ENCODE measurements around the gene SUPT5H. TPM values are rescaled to one million over a fixed set of nuclear protein-coding genes. Genes with fewer than 3 reads are reported as not detected.

The SUPT5H gene
- total RNA-seq, 1 donor from 2014 or later, result 186 TPM

GRCh38 chr19:39405958-39406655, 39.3 kb upstream of the SUPT5H start:
- peak overlapping the region; percentile 86 for H3K27ac Mint-ChIP-seq
- no peaks in the 10 kb centered on the region for H3K27me3 Mint-ChIP-seq
- peak; percentile 93 for DNase-seq
- H3K4me3 Mint-ChIP-seq, result peak overlapping the region; percentile 87
- no peaks in the 10 kb centered on the region for H3K9me3 Mint-ChIP-seq
- intact Hi-C loops (cut with micrococcal nuclease), result no loop called here
- peaks cover 54% of the 10 kb centered on the region for H3K4me1 Mint-ChIP-seq
- H3K36me3 Mint-ChIP-seq (ENCODE audit: low read depth), result peaks cover 24% of the 10 kb centered on the region

GRCh38 chr19:39406656-39407409, 38.5 kb upstream of the SUPT5H start, which contains the start of gene ZFP36:
Gene ZFP36 (plus strand): TSS chr19:39406847. CDS start chr19:39406905, 58 bp downstream.
- intact Hi-C loops (cut with micrococcal nuclease), result no loop called here
- H3K36me3 Mint-ChIP-seq (ENCODE audit: low read depth), result peaks cover 28% of the 10 kb centered on the region
- H3K9me3 Mint-ChIP-seq, result no peaks in the 10 kb centered on the region
- no peaks in the 10 kb centered on the region for H3K27me3 Mint-ChIP-seq
- DNase-seq, result peak; percentile 95
- peaks cover 53% of the 10 kb centered on the region for H3K4me1 Mint-ChIP-seq
- peak within 1 kb of the TSS; percentile 93 for H3K27ac Mint-ChIP-seq
- H3K4me3 Mint-ChIP-seq, result peak within 1 kb of the TSS; percentile 87

- no peaks in the 10 kb centered on the region for H3K9me3 Mint-ChIP-seq
- H3K4me1 Mint-ChIP-seq, result peaks cover 51% of the 10 kb centered on the region
- H3K36me3 Mint-ChIP-seq (ENCODE audit: low read depth), result peaks cover 30% of the 10 kb centered on the region
- intact Hi-C loops (cut with micrococcal nuclease), result no loop called here
- H3K27ac Mint-ChIP-seq, result peak overlapping the region; percentile 93
- no peak for DNase-seq
- no peaks in the 10 kb centered on the region for H3K27me3 Mint-ChIP-seq
- H3K4me3 Mint-ChIP-seq, result peak overlapping the region; percentile 87
Observed at GRCh38 chr19:39407410-39407659, 38.0 kb upstream of the SUPT5H start.

GRCh38 chr19:39407660-39408391, 37.6 kb upstream of the SUPT5H start:
- Mint-ChIP-seq H3K4me3 (peak overlapping the region; percentile 87), H3K27me3 (no peaks in the 10 kb centered on the region), H3K36me3 (ENCODE audit: low read depth) (peaks cover 30% of the 10 kb centered on the region), H3K27ac (peak overlapping the region; percentile 93), H3K9me3 (no peaks in the 10 kb centered on the region), H3K4me1 (peaks cover 46% of the 10 kb centered on the region)
- intact Hi-C loops (cut with micrococcal nuclease), result no loop called here
- peak; percentile 92 for DNase-seq

GRCh38 chr19:39408392-39409207, 36.8 kb upstream of the SUPT5H start:
- Mint-ChIP-seq H3K27me3 (no peaks in the 10 kb centered on the region), H3K27ac (peak overlapping the region; percentile 93), H3K9me3 (no peaks in the 10 kb centered on the region), H3K4me3 (peak overlapping the region; percentile 87), H3K4me1 (peaks cover 45% of the 10 kb centered on the region), H3K36me3 (ENCODE audit: low read depth) (peaks cover 30% of the 10 kb centered on the region)
- DNase-seq, result peak; percentile 81
- intact Hi-C loops (cut with micrococcal nuclease), result no loop called here

GRCh38 chr19:39409208-39410016, 36.0 kb upstream of the SUPT5H start:
- peak overlapping the region; percentile 87 for H3K4me3 Mint-ChIP-seq
- peaks cover 33% of the 10 kb centered on the region for H3K36me3 Mint-ChIP-seq (ENCODE audit: low read depth)
- no peaks in the 10 kb centered on the region for H3K9me3 Mint-ChIP-seq
- intact Hi-C loops (cut with micrococcal nuclease), result loop anchor here (2.0 kb wide), 1 partner anchor 197 kb away; no protein-coding TSS in a partner anchor
- H3K27ac Mint-ChIP-seq, result peak overlapping the region; percentile 88
- no peaks in the 10 kb centered on the region for H3K27me3 Mint-ChIP-seq
- peak; percentile 93 for DNase-seq
- peaks cover 48% of the 10 kb centered on the region for H3K4me1 Mint-ChIP-seq

GRCh38 chr19:39410017-39410830, 35.2 kb upstream of the SUPT5H start:
- Mint-ChIP-seq H3K4me1 (peaks cover 52% of the 10 kb centered on the region), H3K27me3 (no peaks in the 10 kb centered on the region), H3K27ac (peak overlapping the region; percentile 88), H3K4me3 (peak overlapping the region; percentile 87), H3K36me3 (ENCODE audit: low read depth) (peaks cover 35% of the 10 kb centered on the region), H3K9me3 (no peaks in the 10 kb centered on the region)
- intact Hi-C loops (cut with micrococcal nuclease), result loop anchor here (2.0 kb wide), 1 partner anchor 197 kb away; no protein-coding TSS in a partner anchor
- peak; percentile 91 for DNase-seq

- Mint-ChIP-seq H3K9me3 (no peaks in the 10 kb centered on the region), H3K27me3 (no peaks in the 10 kb centered on the region), H3K4me1 (peaks cover 53% of the 10 kb centered on the region), H3K36me3 (ENCODE audit: low read depth) (peaks cover 35% of the 10 kb centered on the region), H3K27ac (peak overlapping the region; percentile 88), H3K4me3 (peak overlapping the region; percentile 87)
- intact Hi-C loops (cut with micrococcal nuclease), result loop anchor here (1.0 to 2.0 kb wide), 2 partner anchors 13 to 198 kb away; no protein-coding TSS in a partner anchor
- DNase-seq, result peak; percentile 62
Observed at GRCh38 chr19:39410831-39411080, 34.6 kb upstream of the SUPT5H start.

- H3K9me3 Mint-ChIP-seq, result no peaks in the 10 kb centered on the region
- H3K4me1 Mint-ChIP-seq, result peaks cover 49% of the 10 kb centered on the region
- H3K27ac Mint-ChIP-seq, result peak overlapping the region; percentile 88
- DNase-seq, result peak; percentile 77
- intact Hi-C loops (cut with micrococcal nuclease), result loop anchor here (1.0 to 2.0 kb wide), 2 partner anchors 14 to 198 kb away; no protein-coding TSS in a partner anchor
- H3K27me3 Mint-ChIP-seq, result no peaks in the 10 kb centered on the region
- H3K36me3 Mint-ChIP-seq (ENCODE audit: low read depth), result peaks cover 35% of the 10 kb centered on the region
- H3K4me3 Mint-ChIP-seq, result peak overlapping the region; percentile 87
Observed at GRCh38 chr19:39411081-39411831, 34.1 kb upstream of the SUPT5H start.

GRCh38 chr19:39411832-39412099, 33.6 kb upstream of the SUPT5H start:
- Mint-ChIP-seq H3K36me3 (ENCODE audit: low read depth) (peaks cover 35% of the 10 kb centered on the region), H3K9me3 (no peaks in the 10 kb centered on the region)

GRCh38 chr19:39412100-39412866, 33.1 kb upstream of the SUPT5H start, which contains the start of gene PLEKHG2:
Gene PLEKHG2 (plus strand): TSS chr19:39412669. CDS start chr19:39414087, 1,418 bp downstream.
- Mint-ChIP-seq H3K27me3 (no peaks in the 10 kb centered on the region), H3K27ac (peak within 1 kb of the TSS; percentile 88), H3K4me3 (peak within 1 kb of the TSS; percentile 87), H3K9me3 (no peaks in the 10 kb centered on the region), H3K4me1 (peaks cover 47% of the 10 kb centered on the region), H3K36me3 (ENCODE audit: low read depth) (peaks cover 32% of the 10 kb centered on the region)
- DNase-seq, result peak; percentile 99
- intact Hi-C loops (cut with micrococcal nuclease), result loop anchor here (1.0 to 2.0 kb wide), 6 partner anchors 18 to 290 kb away; partner anchors contain the start of genes MED29 and PAF1

More at GRCh38 chr19:39411832-39412099, 33.6 kb upstream of the SUPT5H start:
- Mint-ChIP-seq H3K4me3 (peak overlapping the region; percentile 87), H3K4me1 (peaks cover 47% of the 10 kb centered on the region), H3K27me3 (no peaks in the 10 kb centered on the region), H3K27ac (peak overlapping the region; percentile 88)
- intact Hi-C loops (cut with micrococcal nuclease), result loop anchor here (1.0 to 2.0 kb wide), 8 partner anchors 14 to 289 kb away; partner anchors contain the start of genes MED29 and PAF1
- DNase-seq, result peak; percentile 96

Data from activated CD4-positive, alpha-beta T cell treated with anti-CD3 and anti-CD28 coated beads, Interleukin-2, amount 10 ng/mL, durations not matched to agents 24 days and 14 days (primary cell).